A549 (cell line): Measurements from ENCODE around the gene GARNL3.

ENCODE experiments used
- CTCF ChIP-seq: fragments of >200 bp; sonication (Bioruptor Twin); formaldehyde crosslinking; IDR thresholded peaks from 3 replicates; pipeline ENCODE4 v1.5.1; 2016
- ESRRA ChIP-seq: fragments of 150-350 bp; IDR thresholded peaks from 2 replicates; pipeline ENCODE4 v1.6.1; 2014; ENCODE audit warnings: mild to moderate bottlenecking, low read length, borderline replicate concordance

DNA sequence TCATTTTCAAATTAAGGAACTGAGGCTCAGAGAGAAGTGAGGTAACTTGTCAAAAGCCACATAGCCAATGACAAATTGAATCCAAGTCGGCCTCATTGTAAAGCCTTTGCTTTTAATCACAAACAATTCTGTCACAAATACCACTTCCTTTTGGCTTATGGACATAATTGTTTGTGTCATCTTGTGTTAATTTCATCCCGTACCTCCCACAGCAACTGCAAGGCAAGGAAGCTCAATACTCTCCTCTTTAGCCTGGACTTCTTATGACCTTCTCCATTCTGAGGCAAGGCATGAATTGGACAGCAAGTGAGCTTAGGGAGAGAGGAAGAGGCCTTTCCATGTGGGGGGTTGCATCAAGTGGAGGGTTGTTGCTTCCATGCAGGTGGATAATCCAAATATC lies 70.2 kb downstream of the GARNL3 start:
- TF ChIP-seq CTCF (no peak), ESRRA (no peak)
